ENCODE results near the gene CALD1.
"Not testable (repeated sequence)": the region's sequence is repeated elsewhere in the genome, so short reads cannot be mapped to it uniquely, and the experiment has no call there.

Gene CALD1

GRCh38 chr7:134968110-134968509, 188.7 kb downstream of the CALD1 start:
- Histone ChIP-seq H3K4me3 (replicated peaks; ENCODE audit: insufficient read depth, low read length) (no peak overlapping the region), H3K27ac (replicated peaks) (no peak overlapping the region), H3K27me3 (ENCODE audit: insufficient read depth, poor library complexity, severe bottlenecking) (no peaks in the 10 kb centered on the region)
- TF ChIP-seq CTCF (IDR thresholded peaks at IDR 0.05; ENCODE audit: insufficient read depth, low read length) (no peak), GABPA (IDR thresholded peaks at IDR 0.05; ENCODE audit: low read depth) (no peak), SPI1 (IDR thresholded peaks at IDR 0.05; ENCODE audit: borderline replicate concordance, low read depth) (no peak), REST (IDR thresholded peaks at IDR 0.05; ENCODE audit: insufficient replicate concordance, low read depth) (no peak), POLR2AphosphoS5 (IDR thresholded peaks at IDR 0.05; ENCODE audit: low read depth) (no peak)
- DNase-seq (ENCODE audit: low read depth in 1 of 2, low spot score in 1 of 2) = no peak

GRCh38 chr7:134981645-134982044, 202.2 kb downstream of the CALD1 start:
- not testable (repeated sequence) for H3K4me3 ChIP-seq (replicated peaks; ENCODE audit: insufficient read depth, low read length); H3K27me3 ChIP-seq (ENCODE audit: insufficient read depth, poor library complexity, severe bottlenecking); DNase-seq (ENCODE audit: low read depth in 1 of 2, low spot score in 1 of 2); H3K27ac ChIP-seq (replicated peaks)

- Histone ChIP-seq H3K27ac (replicated peaks) (peak overlapping the region; percentile 94), H3K27me3 (ENCODE audit: insufficient read depth, poor library complexity, severe bottlenecking) (no peaks in the 10 kb centered on the region), H3K4me3 (replicated peaks; ENCODE audit: insufficient read depth, low read length) (peak overlapping the region; percentile 68)
- TF ChIP-seq CTCF (IDR thresholded peaks at IDR 0.05; ENCODE audit: insufficient read depth, low read length) (no peak), POLR2AphosphoS5 (IDR thresholded peaks at IDR 0.05; ENCODE audit: low read depth) (no peak), GABPA (IDR thresholded peaks at IDR 0.05; ENCODE audit: low read depth) (no peak), REST (IDR thresholded peaks at IDR 0.05; ENCODE audit: insufficient replicate concordance, low read depth) (no peak), SPI1 (IDR thresholded peaks at IDR 0.05; ENCODE audit: borderline replicate concordance, low read depth) (no peak)
- DNase-seq (ENCODE audit: low read depth in 1 of 2, low spot score in 1 of 2) = no peak
These were observed 206.5 kb downstream of the CALD1 start for GRCh38 chr7:134985894-134986362.

- Histone ChIP-seq H3K27ac (replicated peaks) (peak within 1 kb of the TSS; percentile 94), H3K27me3 (ENCODE audit: insufficient read depth, poor library complexity, severe bottlenecking) (no peaks in the 10 kb centered on the region), H3K4me3 (replicated peaks; ENCODE audit: insufficient read depth, low read length) (peak within 1 kb of the TSS; percentile 68)
- TF ChIP-seq POLR2AphosphoS5 (IDR thresholded peaks at IDR 0.05; ENCODE audit: low read depth) (peak; percentile 64; the same call in 1 of the 2 replicates), CTCF (IDR thresholded peaks at IDR 0.05; ENCODE audit: insufficient read depth, low read length) (peak; percentile 16), REST (IDR thresholded peaks at IDR 0.05; ENCODE audit: insufficient replicate concordance, low read depth) (peak; percentile 25), GABPA (IDR thresholded peaks at IDR 0.05; ENCODE audit: low read depth) (no peak), SPI1 (IDR thresholded peaks at IDR 0.05; ENCODE audit: borderline replicate concordance, low read depth) (no peak)
- DNase-seq (ENCODE audit: low read depth in 1 of 2, low spot score in 1 of 2) = peak; percentile 86 to 96
These were observed 207.2 kb downstream of the CALD1 start, which contains the start of gene AGBL3 for GRCh38 chr7:134986363-134987251. Gene AGBL3 (plus strand): TSS chr7:134986508. CDS start chr7:134987934, 1,426 bp downstream.

Data from HL-60 (cell line).